ENCODE measurements around the gene SOX6.
"Not testable (repeated sequence)": the region's sequence is repeated elsewhere in the genome, so short reads cannot be mapped to it uniquely, and the experiment has no call there.

The SOX6 gene

DNA sequence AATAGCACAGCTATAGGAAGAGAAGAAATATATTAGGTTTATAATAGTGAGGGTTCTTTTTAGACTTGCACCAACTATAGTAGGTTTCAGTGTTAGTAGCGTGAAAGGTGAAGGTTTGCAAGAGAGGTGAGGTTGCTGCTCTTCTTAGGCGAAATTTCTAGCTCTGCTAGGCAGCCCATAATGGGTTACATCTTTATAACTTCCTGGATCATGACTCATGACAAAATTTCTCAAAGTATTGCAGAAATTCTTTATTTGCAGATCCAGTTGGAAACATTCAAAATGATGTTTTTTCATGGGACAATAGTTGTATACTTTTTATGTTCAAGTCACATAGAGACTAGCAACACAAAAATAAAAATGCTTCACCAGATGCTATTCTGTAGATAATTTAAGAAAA is 260.0 kb downstream of the SOX6 start:
- DNase-seq (ENCODE audit: low read depth in 2 of 2): no peak

DNA sequence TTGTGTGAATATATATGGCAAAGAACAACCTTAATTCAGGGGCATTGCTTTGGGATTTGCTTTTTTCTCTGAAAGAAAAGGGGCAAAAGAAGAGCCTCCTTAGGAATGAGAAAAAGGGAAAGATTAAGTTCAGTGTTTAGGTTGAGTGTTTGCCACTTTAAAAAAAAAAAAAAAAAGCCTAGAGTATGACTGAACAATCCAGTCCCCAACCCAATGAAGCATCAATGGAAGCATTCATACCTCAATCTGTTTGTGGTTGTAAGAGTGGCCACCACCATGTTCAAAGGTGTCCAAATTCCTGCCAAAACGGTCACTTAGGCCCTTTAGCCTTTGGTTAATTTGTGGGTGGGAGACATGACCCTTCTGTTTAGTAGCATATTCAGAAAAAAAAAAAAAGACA is 260.6 kb downstream of the SOX6 start:
- no peak for DNase-seq (ENCODE audit: low read depth in 2 of 2)

DNA sequence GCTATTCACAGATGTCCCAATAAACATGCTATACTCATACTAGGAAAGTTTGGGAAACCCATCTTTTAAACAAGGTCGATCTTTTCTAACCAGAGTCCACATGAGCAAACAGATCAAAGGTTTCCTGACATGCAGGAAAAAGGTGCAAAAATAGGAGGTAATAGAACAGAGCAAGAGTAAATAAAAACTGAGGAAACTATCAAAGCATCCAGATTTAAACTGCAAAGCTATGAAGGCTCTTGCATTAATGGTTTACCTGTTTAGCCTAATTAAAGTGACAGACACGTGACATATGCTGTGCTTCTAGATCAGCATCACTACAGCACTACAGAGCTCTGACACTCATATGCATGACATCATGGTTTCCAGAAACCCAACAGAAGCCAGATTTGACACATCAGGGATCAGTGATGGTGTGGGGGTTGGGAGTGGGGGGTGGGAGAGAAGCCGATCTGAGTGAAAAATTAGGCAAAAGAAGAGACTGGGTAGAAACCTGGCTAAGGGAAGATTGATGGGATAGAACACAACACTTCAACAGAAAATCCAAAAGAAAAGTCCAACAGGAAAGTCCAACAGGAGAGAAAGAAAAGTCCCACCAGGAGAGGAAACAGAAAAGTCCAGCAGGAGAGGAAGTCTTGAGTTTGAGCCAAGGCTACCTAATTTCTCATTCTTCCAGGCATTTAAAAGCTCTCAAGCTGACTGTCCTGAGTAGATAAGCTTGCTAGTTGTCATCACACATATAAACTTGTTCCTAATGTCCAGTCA is 262.3 kb downstream of the SOX6 start:
- no peak for DNase-seq (ENCODE audit: low read depth in 2 of 2)

DNA sequence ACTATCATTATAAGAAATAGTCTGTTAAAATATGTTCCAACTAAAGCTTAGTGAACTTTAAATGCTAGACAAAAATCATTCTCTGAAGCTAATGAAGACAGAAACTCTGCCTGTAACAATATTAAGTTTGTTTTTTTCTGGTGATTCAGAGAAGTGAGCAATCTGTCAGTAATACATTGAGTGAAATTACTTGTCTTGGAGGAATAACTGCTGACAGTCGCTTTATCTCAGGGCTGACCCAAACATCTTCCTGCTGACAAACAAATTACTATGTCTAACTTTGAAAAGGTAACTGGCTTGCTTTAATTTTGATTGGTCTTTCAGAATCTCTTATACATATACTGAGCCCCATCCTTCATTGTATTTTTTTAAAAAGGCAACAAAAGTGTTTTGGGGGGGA is 264.5 kb downstream of the SOX6 start:
- DNase-seq (ENCODE audit: low read depth in 2 of 2): no peak

DNA sequence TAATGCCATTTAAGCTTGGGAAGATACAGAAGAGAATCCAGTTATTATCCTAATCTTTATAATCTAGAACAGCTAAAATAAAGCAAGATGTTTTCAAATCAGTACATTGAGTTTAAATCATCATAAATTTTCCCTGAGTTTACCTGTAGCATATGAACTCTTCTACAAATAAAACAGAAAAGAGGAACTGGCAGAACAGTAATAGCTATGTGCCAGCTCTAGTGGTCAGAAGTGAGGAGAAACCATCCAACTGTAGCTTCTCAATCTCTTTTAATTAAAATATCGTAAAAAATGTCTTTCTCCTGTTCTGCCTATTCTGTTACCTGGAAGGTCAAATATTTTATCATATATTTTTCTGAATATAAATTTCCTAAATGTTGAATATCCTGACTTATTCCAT is 266.9 kb downstream of the SOX6 start:
- no peak for DNase-seq (ENCODE audit: low read depth in 2 of 2)

DNA sequence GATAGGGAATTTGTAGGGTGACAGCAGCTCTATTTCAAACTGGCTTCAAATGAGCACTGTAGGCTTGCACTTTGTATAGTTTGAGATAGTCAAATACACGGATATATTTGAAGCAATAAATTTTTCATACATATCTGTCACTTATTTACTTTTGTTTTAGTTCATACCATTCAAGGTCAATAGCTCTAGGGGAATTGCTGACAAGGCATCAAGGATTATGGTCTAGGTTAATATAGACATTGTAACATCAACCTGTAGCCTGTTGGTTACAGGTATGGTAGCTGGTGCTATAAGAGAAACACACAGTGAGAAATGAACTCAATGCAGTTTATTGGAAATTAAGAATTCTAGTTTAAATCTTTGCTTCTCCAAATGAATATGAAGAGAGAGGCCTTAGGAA is 267.6 kb downstream of the SOX6 start:
- no peak for DNase-seq (ENCODE audit: low read depth in 2 of 2)

DNA sequence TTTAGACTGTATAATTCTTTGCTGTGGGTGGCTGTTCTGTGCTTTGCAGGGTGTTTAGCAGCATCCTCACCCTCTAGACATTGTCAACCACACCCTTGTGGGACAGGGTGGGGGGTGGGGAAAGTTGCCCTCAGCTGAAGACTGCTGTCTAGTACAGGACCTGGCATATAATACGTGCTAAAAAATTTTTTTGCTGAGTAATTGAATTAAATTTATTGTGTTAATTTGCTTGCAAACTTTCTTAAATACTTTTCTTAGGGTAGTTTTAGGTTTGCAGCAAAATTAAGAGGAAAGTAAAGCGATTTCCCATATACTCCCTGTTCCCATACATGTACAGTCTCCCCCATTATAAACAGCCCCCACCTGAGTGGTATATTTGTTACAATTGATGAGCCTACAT is 268.5 kb downstream of the SOX6 start:
- no peak for DNase-seq (ENCODE audit: low read depth in 2 of 2)

DNA sequence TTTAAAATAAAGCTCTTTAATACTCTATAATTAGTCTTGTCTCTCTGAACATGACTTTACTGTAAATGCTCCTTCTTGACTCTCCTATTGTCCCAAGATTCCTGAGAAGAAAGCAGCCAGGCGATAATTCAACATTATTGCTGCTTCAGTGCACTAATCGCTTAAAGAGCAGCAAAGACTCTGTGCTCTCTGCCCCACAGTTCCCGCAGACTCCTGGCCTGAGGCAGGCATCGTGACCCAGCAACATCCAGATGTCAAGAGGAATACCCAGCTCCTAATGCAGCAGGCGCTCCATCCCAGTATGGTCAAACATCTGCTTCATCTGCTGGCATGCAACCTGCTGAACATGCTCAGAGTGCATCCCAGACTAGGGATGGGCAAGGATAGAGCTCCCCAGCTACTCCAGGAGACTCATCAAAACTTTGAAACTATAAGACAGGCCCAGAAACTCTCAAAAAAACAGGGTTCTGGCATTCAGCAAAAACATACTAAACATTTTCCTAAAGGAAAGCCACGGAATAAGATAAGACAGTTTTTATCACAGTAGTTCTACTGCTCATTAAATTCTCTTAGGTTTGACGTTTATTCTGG is 270.0 kb downstream of the SOX6 start:
- DNase-seq (ENCODE audit: low read depth in 2 of 2): no peak

DNA sequence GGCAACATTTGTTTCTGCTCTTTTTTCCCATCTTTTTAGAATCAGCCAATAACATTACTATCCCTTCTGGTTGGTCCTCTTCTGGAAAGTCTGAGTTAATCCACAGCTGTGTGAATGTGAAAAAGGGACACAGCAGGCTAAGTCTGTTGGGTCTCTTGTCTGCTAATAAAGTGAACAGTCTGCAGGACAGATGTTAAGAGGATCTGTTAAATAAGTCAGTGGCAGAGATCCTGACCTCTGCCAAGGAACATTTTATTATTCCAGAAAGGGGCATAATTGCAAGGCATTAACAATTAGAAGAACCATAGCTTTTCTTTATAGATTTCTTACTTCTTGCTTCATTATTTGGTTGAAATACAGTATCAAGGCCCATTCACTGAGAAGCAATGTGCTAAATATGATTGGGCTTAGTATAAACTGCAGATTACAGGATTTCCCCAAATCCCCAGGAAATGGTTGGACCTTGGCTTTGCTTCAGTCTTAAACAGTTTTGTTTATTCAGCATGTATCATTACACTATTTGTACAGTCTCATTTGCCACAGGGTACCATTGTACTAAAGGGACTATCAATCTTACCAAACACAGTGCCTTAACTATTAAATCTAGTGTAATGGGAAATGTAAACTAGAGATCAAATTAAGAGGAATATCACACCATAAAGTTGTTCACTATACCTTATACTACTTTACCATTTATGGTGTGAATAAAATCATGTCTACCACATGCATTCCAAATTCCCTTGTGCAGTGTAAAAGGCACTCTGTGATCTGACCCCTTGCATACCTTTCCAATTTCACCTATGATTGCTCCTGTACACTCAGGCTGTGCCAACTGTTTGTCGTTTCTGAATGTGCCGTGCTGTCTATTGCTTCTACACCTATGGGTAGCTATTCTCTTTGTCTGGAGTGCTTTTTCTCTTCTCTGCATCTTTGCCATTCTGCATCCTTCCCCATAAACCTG is 274.0 kb downstream of the SOX6 start:
- DNase-seq (ENCODE audit: low read depth in 2 of 2): no peak

DNA sequence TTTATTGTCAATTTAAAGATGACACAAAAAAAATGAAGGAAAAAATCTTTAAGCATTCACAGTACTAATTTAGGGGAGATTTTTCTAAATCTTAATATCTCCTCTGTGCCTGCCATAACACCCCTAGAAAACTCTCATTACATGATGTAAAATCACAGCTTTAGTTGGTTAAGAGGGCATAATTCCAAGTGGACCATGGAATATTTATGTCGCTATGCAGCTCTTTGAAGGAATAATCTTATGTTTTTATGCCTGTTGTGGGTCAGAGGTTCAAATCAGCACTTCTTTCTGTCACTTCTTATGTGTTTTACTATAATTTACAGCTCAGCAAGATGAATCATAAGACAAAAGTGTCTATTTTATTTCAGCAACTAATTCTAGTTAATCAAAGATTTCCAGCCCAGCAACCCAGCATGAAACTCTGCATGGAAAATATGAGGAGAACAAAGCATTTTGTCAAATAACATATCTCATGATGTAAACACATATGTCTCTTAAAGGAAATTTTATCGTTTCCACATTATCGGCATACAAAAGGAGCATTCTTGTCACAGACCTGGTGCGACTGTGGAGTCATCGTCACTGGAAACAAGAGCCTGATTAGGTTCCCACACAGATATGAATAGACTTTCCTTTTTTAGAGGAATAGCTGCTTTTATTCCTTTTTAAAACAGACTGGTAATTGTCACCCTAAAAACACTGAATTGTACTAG is 274.8 kb downstream of the SOX6 start:
- no peak for DNase-seq (ENCODE audit: low read depth in 2 of 2)

DNA sequence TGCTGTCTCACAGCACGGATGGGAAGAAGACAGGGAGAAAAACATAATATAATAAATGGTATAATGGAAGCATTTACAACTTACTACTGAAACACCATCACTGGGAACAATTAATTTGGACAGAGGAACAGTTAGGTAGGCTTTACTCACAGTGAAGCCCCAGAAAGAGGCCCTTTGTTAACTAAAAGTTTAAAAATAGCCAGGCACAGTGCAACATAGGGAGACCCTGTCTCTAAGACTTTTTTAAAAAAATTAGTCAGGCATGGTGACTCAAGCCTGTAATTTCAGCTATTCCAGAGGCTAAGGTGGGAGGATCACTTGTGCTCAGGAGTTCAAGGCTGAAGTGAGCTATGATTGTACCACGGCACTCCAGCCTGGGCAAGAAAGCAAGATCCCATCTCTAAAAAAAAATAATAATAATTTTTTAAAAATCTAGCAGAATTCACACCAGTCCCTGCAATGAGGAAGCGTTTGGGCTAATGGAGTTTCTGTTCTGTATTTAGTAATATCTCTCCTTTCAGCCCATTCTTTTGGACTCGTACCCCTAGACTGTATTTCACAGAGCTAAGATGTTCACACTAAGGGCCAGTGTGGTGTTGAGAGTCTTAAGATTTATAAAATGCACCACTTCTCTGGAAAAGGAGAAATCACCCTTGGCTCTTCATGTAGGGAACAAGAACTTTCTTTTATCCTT is 275.5 kb downstream of the SOX6 start:
- no peak for DNase-seq (ENCODE audit: low read depth in 2 of 2)

DNA sequence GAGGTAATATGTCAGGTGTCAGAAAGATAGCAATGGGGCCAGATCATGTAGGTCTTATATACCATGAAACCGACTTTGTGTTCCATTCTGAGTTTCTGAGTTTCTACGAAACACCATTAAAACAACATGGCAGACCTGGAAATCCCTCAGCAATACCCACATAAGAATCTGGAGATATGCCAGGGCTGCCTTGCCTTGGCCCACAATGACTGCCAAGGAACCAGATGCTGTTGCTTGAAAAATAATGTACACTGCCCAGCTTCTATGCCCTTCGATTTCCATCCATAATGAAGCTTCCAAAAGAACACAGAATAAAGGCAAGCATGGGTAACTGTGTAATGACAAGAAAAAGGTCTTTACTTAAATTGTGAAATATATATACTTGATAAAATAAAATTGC is 277.4 kb downstream of the SOX6 start:
- DNase-seq (ENCODE audit: low read depth in 2 of 2): no peak

DNA sequence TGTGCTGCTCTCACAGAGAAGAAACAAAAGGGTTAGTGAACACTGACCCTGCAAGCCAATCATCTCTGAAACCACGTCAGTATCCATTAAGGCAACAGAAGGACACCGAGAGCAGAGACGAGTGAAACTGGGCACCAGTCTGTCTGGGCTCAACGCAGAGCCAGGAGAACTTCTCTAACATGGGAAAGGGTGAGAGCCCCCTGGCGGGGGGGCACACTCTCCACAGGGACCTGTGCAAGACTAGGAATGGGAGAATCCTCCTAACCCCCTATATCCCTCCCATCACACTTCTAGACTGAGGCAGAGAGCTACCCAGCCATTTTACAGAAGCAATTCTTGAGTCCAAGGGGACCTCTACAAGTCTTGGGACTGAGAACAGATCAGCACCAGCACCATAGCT is 285.8 kb downstream of the SOX6 start:
- DNase-seq (ENCODE audit: low read depth in 2 of 2): no peak

DNA sequence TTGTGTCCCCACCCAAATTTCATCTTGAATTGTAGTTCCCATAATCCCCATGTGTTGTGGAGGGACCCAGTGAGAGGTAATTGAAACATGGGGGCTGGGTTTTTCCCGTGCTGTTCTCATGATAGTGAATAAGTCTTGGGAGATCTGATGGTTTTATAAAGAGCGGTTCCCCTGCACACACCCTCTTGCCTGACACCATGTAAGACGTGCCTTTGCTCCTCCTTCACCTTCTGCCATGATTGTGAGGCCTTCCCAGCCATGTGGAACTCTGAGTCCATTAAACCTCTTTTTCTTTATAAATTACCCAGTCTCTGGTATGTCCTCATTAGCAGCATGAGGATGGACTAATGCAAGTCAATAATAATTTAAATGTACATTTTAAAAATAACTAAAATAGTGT is 289.1 kb downstream of the SOX6 start:
- DNase-seq (ENCODE audit: low read depth in 2 of 2): not testable (repeated sequence)

DNA sequence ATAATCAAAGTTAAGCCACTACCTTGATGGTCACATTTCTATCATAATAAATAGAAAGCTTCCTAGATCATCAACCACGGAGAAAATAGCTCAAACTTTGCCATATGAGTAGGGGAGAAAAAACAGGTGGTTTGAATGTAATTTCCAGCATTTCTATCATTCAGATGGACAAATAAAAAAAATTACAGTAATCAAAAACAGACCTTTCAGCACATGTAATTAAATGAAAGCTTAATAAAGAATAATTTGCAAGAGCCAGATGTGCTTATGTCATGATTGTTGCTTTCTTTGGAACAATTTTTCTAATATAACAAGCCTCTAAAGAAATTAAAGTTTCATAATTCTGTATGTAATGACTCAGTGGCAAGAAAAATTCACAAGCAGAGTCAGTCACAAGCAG is 297.0 kb downstream of the SOX6 start:
- DNase-seq (ENCODE audit: low read depth in 2 of 2): no peak

DNA sequence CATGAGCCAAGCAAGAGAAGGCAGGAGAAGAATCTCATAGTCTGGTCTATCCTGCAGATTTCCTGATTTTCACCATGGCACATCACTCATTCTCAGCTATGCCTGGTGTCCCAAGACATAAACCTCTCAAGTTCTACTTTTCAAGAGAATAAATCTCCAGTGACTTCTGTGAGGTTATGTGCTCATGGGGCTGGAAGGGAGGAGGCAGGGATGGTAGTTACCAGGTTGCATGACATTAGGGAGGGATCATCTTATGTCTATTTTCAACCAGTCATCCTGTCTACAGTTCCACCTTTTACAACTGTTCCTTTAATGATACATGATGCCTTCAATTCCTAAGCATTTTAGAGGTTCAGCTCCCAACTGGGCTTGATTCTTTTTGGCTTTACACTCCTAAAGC is 297.7 kb downstream of the SOX6 start:
- no peak for DNase-seq (ENCODE audit: low read depth in 2 of 2)

DNA sequence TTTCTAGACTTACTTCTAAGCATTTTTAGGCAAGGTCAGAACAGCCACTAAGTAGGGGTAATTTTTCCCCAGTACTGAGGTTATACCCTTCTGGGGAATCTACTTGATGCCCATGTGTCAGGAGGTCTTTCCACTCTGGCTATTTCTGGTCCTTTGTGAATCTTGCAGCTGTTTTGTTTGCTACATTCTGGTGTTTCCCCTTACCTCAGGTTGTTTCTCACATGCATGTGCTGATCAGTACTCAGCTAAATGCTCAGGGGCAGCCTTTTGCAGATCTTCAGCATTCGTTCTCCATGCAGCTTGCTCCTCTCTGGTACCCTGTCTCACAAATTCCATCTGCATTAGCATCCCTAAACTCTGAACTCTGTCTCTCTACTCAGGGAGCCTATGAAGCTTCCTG is 303.6 kb downstream of the SOX6 start:
- no peak for DNase-seq (ENCODE audit: low read depth in 2 of 2)

DNA sequence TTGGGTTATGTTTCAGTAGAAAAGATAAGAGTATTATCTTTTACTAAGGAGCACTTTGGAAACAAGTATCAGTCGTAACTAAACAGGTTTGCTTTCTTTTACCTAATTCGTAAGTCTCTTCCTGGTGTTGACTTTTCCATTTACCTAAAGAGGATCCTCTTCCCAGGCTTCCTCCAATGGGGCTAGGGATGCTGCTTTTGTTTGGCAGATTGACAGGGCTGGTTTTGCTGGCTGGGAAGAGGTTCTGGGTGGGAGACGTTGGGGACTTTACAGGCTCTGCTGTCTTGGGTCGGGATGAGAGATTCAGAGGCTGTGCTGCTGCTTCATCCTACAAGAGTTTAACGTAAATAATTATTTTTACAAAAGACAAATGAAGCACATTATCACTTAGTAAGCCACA is 306.7 kb downstream of the SOX6 start:
- no peak for DNase-seq (ENCODE audit: low read depth in 2 of 2)

DNA sequence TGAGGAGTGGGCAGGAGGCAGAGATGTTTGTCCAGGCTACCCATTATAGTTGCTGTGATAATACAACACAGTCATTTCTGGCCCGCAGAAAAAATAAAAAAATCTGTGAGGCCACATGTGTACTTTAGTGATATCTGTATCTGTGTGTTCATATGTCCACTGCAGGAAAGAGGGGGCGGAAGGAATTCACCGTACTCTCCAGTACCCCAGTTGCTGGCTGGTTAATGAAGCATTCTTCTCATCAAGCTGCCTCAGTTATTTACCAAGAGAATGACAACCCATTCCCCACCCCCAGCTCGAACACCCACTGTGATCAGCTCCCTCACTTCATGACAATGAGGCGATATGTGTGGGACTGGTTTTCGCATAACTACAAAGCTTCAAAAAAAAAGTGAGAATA is 309.3 kb downstream of the SOX6 start:
- DNase-seq (ENCODE audit: low read depth in 2 of 2): no peak

DNA sequence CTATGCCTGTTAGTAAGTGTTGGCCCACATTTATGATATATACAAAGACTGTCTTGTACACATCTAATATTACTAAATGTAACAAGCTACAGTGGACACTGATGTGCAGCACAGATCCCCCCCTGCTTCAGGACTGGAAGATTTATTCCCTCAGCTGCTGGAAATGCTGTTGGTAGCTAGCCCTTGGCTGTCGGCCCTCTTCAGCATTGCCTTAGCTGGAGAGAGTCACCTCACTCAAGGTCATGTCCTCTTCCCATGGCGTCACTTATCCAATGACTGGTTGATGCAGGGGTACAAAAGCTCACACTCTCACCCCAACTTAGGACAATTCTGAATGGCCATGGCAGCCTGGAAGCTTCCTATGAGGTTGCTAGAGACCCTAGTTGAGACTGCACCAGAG is 312.7 kb downstream of the SOX6 start:
- DNase-seq (ENCODE audit: low read depth in 2 of 2): no peak

DNA sequence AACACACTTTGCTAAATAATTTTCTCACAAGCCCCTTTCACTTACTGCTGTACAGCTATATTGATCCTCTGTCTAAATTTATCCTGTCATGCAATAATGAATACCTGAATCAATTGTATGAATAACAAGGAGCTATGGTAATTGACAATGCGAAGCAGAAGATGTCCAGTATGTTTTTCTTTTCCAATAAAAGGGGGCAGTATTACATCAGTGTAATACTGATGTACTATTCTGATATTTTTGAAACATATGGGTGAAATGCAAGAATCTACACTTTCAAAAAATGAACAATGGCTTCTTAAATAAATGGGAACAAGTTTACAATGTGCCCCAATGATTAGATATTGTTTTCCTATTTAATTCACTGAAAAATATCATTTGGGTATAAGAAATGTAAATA is 315.1 kb downstream of the SOX6 start:
- no peak for DNase-seq (ENCODE audit: low read depth in 2 of 2)

DNA sequence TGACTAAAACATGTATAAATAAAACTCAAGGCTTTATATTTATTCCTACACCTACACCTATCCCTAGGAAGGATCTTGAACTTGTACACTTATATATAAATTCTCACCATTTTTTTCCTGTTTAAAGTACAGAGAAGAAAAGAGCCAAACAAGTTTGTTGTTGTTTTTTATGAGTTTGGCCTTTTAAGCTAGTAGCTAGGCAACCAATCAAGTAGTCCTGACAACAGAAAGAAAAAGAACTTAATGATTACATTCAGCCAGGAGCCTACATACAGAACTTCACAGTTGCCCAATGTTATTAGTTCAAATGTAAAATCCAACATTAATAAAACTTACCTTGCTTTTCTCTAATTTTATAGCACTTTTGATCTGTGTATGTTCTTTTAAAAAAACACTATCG is 316.2 kb downstream of the SOX6 start:
- no peak for DNase-seq (ENCODE audit: low read depth in 2 of 2)
